Measurements from ENCODE around the gene KCNK4. TPM values are rescaled to one million over a fixed set of nuclear protein-coding genes. Genes with fewer than 3 reads are reported as not detected.

Gene KCNK4
- total RNA-seq, 8 experiments from 2014 or later: 0.25 to 0.78 (median 0.61) TPM; not detected in 3

Other genes starting within 250 kb of the KCNK4 start
- gene MACROD1, start 125.2 kb upstream of the KCNK4 start, total RNA-seq: 10 to 100 TPM; 10.2 to 47.7 (median 16.6) TPM
- gene STIP1, start 105.1 kb upstream of the KCNK4 start, total RNA-seq: 100 to 1,000 TPM; 110 to 251 (median 163) TPM
- gene FERMT3, start 84.6 kb upstream of the KCNK4 start, total RNA-seq: 1 to 10 TPM in 7 of 8 experiments, under 1 TPM in 1; 0.63 to 3.2 (median 2.2) TPM
- gene TRPT1, start 65.1 kb upstream of the KCNK4 start, total RNA-seq: 10 to 100 TPM; 31.8 to 59.9 (median 35.5) TPM
- gene NUDT22, start 65.0 kb upstream of the KCNK4 start, total RNA-seq: 10 to 100 TPM; 17.3 to 65.4 (median 35.4) TPM
- 10 to 100 TPM; 13.2 to 51.7 (median 26.9) TPM for gene DNAJC4, start 60.8 kb upstream of the KCNK4 start, total RNA-seq
- 10 to 100 TPM; 21.2 to 72.8 (median 30.3) TPM for gene VEGFB, start 56.7 kb upstream of the KCNK4 start, total RNA-seq
- 100 to 1,000 TPM in 3 of 8 experiments, 10 to 100 TPM in 5; 61.8 to 156 (median 85.0) TPM for gene FKBP2, start 50.2 kb upstream of the KCNK4 start, total RNA-seq
- 100 to 1,000 TPM in 5 of 8 experiments, 10 to 100 TPM in 3; 81.6 to 289 (median 142) TPM for gene PPP1R14B, start 44.4 kb upstream of the KCNK4 start, total RNA-seq
- 10 to 100 TPM in 4 of 8 experiments, 1 to 10 TPM in 4; 5.6 to 29.5 (median 9.8) TPM for gene PLCB3, start 39.8 kb upstream of the KCNK4 start, total RNA-seq
- gene BAD, start 6.6 kb upstream of the KCNK4 start, total RNA-seq: 100 to 1,000 TPM in 1 of 8 experiments, 10 to 100 TPM in 7; 38.6 to 119 (median 65.6) TPM
- gene GPR137, start 5.5 kb upstream of the KCNK4 start, total RNA-seq: 10 to 100 TPM; 18.9 to 37.6 (median 22.5) TPM
- 1 to 10 TPM in 3 of 8 experiments, under 1 TPM in 2, not detected in 3; 0.76 to 1.9 (median 1.2) TPM for gene CATSPERZ, start 9.1 kb downstream of the KCNK4 start, total RNA-seq
- 10 to 100 TPM in 7 of 8 experiments, 1 to 10 TPM in 1; 9.3 to 75.7 (median 19.1) TPM for gene ESRRA, start 14.2 kb downstream of the KCNK4 start, total RNA-seq
- 100 to 1,000 TPM; 169 to 349 (median 254) TPM for gene TRMT112, start 26.3 kb downstream of the KCNK4 start, total RNA-seq
- gene PRDX5, start 26.8 kb downstream of the KCNK4 start, total RNA-seq: 100 to 1,000 TPM; 218 to 801 (median 352) TPM
- 1 to 10 TPM in 7 of 8 experiments, under 1 TPM in 1; 0.90 to 8.6 (median 3.0) TPM for gene CCDC88B, start 48.9 kb downstream of the KCNK4 start, total RNA-seq
- gene RPS6KA4, start 67.9 kb downstream of the KCNK4 start, total RNA-seq: 10 to 100 TPM in 4 of 8 experiments, 1 to 10 TPM in 4; 5.0 to 48.1 (median 12.3) TPM